GM12891 (cell line): Measurements from ENCODE around the gene ARF1.

Source experiments
- POLR2A ChIP-seq: IDR thresholded peaks from 2 replicates; pipeline ENCODE4 v1.6.1; 2011; ENCODE audit warnings: low read depth, low read length, control low read depth
- POLR2AphosphoS5 ChIP-seq: IDR thresholded peaks from 2 replicates; pipeline ENCODE4 v1.6.1; 2011; ENCODE audit warnings: low read depth, low read length, control low read depth
- SPI1 ChIP-seq: IDR thresholded peaks from 2 replicates; pipeline ENCODE4 v1.6.1; 2011; ENCODE audit warnings: low read depth, low read length, control low read depth
- TAF1 ChIP-seq: IDR thresholded peaks from 2 replicates; pipeline ENCODE4 v1.6.1; 2011; ENCODE audit warnings: low read depth, low read length, control low read depth

- TF ChIP-seq POLR2A (no peak), SPI1 (no peak), TAF1 (no peak), POLR2AphosphoS5 (no peak)
Measured at GRCh38 chr1:228073061-228073856, 9.2 kb upstream of the ARF1 start.
